Cardiac fibroblast (primary cell): ENCODE data around the gene CAMTA2.
"Not testable (repeated sequence)": the region's sequence is repeated elsewhere in the genome, so short reads cannot be mapped to it uniquely, and the experiment has no call there.

Experiments
- DNase-seq, 2 donors: peaks; one replicate each; pipeline versions ENCODE4 v3.0.0 to v3.0.0-alpha.2; 2010; ENCODE audit warnings: low read depth in 2 of 2
- H3K4me3 ChIP-seq, 2 donors: replicated peaks in 1 of 2; 1 replicate in 1 of 2; 2 replicates in 1 of 2; pipeline ENCODE4 v1.5.1; 2011; ENCODE audit warnings: low read depth in 2 of 2, low read length in 2 of 2, mild to moderate bottlenecking in 2 of 2, moderate library complexity in 1 of 2
- CTCF ChIP-seq: IDR thresholded peaks from one replicate; pipeline ENCODE4 v1.5.1; 2011; ENCODE audit warnings: low read depth, mild to moderate bottlenecking, low read length, inconsistent platforms

CAMTA2 gene

GRCh38 chr17:5031365-5032082 is 44.0 kb upstream of the CAMTA2 start:
- TF ChIP-seq CTCF, result peak; percentile 89
- peak; percentile 80 for DNase-seq
- peak overlapping the region; percentile 27 to 45 for H3K4me3 ChIP-seq

GRCh38 chr17:5030168-5030567 is 42.7 kb upstream of the CAMTA2 start:
- H3K4me3 ChIP-seq, DNase-seq: not testable (repeated sequence)

GRCh38 chr17:5027916-5028315 is 40.4 kb upstream of the CAMTA2 start:
- DNase-seq, result no peak
- no peak overlapping the region for H3K4me3 ChIP-seq
- TF ChIP-seq CTCF, result no peak

- TF ChIP-seq CTCF, result no peak
- H3K4me3 ChIP-seq, result no peak overlapping the region
- DNase-seq, result no peak
These were observed 39.8 kb upstream of the CAMTA2 start for GRCh38 chr17:5027299-5027698.

- no peak for TF ChIP-seq CTCF
- H3K4me3 ChIP-seq, result no peak overlapping the region
- DNase-seq, result no peak
These were observed 37.1 kb upstream of the CAMTA2 start for GRCh38 chr17:5024604-5025003.

- DNase-seq, result no peak
- TF ChIP-seq CTCF, result no peak
- H3K4me3 ChIP-seq, result no peak overlapping the region
These were observed 36.2 kb upstream of the CAMTA2 start for GRCh38 chr17:5023588-5024147.

- DNase-seq, result no peak
- TF ChIP-seq CTCF, result no peak
These were observed 34.8 kb upstream of the CAMTA2 start for GRCh38 chr17:5022171-5022711.

More at GRCh38 chr17:5022171-5022711, 34.8 kb upstream of the CAMTA2 start:
- H3K4me3 ChIP-seq, result no peak overlapping the region
